ENCODE measurements around the gene EMILIN1.

EMILIN1 gene

DNA sequence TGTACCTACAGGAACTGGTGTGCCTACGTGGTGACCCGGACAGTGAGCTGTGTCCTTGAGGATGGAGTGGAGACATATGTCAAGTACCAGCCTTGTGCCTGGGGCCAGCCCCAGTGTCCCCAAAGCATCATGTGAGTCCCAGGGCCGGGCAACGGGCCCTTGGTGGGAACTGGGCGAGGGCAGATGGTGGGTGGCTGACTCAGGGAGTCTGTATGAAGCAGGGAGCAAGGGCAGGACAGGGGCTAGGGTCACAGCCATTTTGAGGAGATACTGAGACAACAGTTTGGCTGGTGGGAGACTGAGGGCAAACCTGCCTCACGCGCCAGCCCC is 1.7 kb downstream of the EMILIN1 start:
- DNase-seq (ENCODE audit: low spot score), result no peak

DNA sequence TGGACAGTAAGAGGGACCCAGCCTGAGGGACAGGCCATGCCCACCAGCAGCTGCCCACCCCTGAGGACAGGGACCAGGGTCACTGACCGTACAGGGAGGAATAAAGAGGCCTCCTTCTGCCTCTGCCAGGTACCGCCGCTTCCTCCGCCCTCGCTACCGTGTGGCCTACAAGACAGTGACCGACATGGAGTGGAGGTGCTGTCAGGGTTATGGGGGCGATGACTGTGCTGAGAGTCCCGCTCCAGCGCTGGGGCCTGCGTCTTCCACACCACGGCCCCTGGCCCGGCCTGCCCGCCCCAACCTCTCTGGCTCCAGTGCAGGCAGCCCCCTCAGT is 2.2 kb downstream of the EMILIN1 start:
- DNase-seq (ENCODE audit: low spot score), result no peak

DNA sequence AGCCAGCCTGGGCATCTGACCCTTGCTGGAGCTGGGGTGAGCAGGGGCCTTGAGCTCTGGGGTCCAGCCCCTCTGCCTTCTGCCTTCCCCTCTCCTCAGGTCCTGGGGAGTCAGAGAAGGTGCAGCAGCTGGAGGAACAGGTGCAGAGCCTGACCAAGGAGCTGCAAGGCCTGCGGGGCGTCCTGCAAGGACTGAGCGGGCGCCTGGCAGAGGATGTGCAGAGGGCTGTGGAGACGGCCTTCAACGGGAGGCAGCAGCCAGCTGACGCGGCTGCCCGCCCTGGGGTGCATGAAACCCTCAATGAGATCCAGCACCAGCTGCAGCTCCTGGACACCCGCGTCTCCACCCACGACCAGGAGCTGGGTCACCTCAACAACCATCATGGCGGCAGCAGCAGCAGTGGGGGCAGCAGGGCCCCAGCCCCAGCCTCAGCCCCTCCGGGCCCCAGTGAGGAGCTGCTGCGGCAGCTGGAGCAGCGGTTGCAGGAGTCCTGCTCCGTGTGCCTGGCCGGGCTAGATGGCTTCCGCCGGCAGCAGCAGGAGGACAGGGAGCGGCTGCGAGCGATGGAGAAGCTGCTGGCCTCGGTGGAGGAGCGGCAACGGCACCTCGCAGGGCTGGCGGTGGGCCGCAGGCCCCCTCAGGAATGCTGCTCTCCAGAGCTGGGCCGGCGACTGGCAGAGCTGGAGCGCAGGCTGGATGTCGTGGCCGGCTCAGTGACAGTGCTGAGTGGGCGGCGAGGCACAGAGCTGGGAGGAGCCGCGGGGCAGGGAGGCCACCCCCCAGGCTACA is 3.8 kb downstream of the EMILIN1 start:
- no peak for DNase-seq (ENCODE audit: low spot score)

DNA sequence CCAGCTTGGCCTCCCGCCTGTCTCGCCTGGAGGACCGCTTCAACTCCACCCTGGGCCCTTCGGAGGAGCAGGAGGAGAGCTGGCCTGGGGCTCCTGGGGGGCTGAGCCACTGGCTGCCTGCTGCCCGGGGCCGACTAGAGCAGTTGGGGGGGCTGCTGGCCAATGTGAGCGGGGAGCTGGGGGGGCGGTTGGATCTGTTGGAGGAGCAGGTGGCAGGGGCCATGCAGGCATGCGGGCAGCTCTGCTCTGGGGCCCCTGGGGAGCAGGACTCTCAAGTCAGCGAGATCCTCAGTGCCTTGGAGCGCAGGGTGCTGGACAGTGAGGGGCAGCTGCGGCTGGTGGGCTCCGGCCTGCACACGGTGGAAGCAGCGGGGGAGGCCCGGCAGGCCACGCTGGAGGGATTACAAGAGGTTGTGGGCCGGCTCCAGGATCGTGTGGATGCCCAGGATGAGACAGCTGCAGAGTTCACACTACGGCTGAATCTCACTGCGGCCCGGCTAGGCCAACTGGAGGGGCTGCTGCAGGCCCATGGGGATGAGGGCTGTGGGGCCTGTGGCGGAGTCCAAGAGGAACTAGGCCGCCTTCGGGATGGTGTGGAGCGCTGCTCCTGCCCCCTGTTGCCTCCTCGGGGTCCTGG is 4.5 kb downstream of the EMILIN1 start:
- DNase-seq (ENCODE audit: low spot score), result no peak

DNA sequence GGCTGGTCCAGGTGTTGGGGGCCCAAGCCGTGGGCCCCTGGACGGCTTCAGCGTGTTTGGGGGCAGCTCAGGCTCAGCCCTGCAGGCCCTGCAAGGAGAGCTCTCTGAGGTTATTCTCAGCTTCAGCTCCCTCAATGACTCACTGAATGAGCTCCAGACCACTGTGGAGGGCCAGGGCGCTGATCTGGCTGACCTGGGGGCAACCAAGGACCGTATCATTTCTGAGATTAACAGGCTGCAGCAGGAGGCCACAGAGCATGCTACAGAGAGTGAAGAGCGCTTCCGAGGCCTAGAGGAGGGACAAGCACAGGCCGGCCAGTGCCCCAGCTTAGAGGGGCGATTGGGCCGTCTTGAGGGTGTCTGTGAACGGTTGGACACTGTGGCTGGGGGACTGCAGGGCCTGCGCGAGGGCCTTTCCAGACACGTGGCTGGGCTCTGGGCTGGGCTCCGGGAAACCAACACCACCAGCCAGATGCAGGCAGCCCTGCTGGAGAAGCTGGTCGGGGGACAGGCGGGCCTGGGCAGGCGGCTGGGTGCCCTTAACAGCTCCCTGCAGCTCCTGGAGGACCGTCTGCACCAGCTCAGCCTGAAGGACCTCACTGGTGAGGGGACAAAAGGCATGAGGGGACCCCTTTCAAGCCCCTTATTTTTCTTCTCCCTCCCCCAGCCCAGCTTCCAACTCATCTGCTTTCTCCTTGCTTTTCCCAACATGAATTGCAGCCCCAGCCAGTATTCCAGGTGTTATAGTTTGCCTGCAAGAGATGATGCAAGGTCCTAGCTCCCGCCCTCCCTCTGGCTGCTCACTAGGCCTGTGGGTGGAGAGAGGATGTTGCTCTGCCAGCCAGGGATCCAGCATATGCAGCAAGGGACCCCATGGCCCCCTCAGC is 5.2 kb downstream of the EMILIN1 start:
- no peak for DNase-seq (ENCODE audit: low spot score)

DNA sequence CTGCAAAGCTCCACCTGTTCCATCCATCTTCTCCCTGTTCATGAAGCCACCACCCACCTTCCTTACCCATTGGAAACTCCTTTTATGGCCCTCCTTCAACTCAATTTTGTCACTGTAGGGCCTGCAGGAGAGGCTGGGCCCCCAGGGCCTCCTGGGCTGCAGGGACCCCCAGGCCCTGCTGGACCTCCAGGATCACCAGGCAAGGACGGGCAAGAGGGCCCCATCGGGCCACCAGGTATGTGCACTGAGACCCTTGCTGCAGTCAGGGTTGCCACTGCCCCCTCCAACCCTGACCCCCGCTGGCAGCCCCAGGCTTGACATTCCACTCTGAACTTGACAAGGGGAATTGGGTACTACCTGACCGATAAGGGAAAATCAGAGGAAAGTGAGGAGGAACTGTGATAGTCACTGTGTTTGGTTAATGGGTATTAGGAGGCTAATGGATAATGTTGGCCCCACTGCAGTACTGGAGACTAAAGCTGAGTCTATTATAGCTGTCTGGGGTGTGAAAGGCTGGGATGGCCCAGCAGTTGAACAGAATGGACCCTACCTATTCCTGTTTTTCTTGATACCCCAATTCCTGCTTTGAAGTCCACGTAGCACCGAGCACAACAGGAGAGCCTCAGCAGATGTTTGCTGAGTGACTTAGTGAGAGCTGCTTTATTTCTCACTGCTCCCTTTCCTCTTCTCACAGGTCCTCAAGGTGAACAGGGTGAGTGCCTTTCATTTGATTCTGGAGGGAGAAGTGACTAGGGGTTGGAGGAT is 6.1 kb downstream of the EMILIN1 start:
- no peak for DNase-seq (ENCODE audit: low spot score)

DNA sequence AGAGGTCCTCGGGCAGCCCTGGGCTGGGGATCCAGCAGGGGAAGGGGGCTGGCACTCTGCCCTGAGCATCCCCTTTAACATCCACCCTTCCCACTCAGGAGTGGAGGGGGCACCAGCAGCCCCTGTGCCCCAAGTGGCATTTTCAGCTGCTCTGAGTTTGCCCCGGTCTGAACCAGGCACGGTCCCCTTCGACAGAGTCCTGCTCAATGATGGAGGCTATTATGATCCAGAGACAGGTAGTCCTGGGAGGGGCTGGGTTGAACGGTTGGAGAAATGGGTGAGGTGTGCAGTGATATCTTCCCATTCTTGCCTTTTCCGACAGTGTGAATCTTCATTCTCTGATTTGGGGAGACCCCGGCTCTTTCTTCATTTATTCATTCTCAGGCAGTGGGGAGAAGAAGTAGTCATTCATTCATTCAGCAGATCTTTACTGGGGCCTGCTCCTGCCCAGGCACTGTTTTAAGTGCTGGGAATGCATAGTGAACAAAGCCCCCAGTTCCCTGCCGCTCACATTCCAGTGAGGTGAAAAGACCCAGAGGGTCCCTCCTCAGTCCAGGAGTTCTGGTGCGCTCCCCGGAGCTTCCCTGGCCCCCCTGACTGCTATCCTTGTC is 6.8 kb downstream of the EMILIN1 start:
- no peak for DNase-seq (ENCODE audit: low spot score)

DNA sequence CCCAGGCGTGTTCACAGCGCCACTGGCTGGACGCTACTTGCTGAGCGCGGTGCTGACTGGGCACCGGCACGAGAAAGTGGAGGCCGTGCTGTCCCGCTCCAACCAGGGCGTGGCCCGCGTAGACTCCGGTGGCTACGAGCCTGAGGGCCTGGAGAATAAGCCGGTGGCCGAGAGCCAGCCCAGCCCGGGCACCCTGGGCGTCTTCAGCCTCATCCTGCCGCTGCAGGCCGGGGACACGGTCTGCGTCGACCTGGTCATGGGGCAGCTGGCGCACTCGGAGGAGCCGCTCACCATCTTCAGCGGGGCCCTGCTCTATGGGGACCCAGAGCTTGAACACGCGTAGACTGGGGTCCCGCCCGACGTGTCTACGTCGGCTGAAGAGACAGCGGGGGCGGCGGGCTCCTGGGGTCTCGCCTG is 7.3 kb downstream of the EMILIN1 start:
- peak; percentile 71 for DNase-seq (ENCODE audit: low spot score)

DNA sequence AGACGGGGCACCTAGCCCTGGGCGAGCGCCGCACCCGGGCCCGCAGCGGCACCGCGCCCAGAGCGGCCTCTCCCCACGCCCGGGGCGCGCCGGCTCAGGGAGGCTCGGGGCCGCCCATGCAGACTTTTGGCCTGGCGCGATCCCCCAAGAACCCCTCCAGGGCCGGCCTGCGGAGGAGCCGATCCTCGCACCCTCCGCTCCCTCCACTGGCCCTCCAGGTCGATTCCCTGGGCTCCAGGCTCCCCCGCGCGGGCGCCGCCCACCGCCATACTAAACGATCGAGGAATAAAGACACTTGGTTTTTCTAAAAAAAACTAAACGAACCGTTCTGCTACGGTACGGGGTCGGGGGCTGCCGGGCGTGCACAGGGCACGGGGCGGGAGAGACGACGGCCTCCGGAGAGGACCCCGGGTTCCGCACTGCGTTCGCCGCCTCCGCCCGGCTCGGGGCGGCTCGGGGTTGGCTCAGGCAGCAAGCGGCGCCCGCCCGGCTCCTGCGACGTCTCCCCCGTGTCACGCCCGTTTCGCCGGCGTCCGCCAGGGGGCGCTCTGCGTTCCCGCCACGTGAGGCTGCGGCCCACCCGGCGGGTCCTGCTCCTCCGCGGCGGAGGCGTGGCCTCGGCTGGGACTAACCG is 7.8 kb downstream of the EMILIN1 start:
- peak; percentile 97 for DNase-seq (ENCODE audit: low spot score)

DNA sequence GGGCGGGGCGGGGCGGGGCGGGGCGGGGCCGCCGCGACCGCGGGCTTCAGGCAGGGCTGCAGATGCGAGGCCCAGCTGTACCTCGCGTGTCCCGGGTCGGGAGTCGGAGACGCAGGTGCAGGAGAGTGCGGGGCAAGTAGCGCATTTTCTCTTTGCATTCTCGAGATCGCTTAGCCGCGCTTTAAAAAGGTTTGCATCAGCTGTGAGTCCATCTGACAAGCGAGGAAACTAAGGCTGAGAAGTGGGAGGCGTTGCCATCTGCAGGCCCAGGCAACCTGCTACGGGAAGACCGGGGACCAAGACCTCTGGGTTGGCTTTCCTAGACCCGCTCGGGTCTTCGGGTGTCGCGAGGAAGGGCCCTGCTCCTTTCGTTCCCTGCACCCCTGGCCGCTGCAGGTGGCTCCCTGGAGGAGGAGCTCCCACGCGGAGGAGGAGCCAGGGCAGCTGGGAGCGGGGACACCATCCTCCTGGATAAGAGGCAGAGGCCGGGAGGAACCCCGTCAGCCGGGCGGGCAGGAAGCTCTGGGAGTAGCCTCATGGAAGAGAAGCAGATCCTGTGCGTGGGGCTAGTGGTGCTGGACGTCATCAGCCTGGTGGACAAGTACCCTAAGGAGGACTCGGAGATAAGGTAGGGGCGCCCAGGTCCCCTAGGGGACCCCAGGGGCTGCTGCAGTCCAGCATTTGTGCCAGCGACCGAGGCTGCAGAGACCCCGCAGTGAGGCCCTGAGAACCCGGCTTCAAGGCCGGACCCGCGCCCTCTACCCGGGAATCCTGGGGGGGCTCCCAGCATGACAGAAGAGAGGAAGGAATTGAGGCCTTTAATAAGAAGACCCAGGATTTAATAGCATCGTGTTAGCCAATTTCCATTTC is 8.5 kb downstream of the EMILIN1 start, which contains the start of gene KHK:
Gene KHK, plus strand, starts transcription at position 49 of the 870 bp plus-strand sequence. Its CDS starts 488 bp downstream, at position 537.
- DNase-seq (ENCODE audit: low spot score), result peak; percentile 10

DNA sequence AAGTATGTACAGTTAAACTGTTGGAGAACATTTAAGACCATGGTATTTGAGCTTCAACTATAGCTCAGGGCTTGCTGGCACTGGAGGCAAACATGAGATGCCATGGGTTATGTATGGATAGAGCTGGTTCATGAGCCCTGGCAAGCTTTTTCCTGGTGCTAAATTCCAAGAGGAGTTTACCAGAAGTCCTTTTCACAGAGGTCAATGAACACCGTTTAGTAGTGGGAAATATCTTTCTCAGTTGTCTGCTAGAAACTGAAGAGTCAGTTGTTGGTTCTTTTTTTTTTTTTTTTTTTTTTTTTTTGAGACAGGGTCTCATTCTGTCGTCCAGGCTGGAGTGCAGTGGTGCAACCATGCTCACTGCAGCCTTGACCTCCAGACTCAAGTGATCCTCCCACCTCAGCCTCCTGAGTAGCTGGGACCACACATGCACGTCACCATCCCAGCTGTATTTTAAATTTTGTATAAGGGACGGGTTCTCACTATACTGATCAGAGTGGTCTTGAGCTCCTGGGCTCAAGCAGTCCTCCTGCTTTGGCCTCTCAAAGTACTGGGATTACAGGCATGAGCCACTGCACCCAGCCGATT is 9.5 kb downstream of the EMILIN1 start:
- DNase-seq (ENCODE audit: low spot score), result no peak

DNA sequence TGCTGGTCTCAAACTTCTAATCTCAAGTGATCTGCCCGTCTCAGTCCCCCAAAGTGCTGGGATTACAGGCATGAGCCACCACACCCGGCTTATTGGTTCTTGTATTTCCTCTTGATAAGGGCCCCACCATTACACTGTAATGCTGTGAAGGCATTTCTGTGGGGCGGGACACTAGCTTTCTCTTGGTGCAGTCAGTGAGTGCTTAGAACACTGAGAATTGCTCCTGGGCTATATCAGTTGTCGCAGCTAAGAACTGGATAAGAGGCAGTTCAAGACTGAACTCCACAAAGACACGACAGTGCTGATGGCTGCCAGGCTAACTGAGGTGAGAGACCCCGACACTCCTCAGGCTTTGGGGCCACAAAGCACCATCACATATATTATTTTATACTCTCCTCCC is 10.2 kb downstream of the EMILIN1 start:
- no peak for DNase-seq (ENCODE audit: low spot score)

DNA sequence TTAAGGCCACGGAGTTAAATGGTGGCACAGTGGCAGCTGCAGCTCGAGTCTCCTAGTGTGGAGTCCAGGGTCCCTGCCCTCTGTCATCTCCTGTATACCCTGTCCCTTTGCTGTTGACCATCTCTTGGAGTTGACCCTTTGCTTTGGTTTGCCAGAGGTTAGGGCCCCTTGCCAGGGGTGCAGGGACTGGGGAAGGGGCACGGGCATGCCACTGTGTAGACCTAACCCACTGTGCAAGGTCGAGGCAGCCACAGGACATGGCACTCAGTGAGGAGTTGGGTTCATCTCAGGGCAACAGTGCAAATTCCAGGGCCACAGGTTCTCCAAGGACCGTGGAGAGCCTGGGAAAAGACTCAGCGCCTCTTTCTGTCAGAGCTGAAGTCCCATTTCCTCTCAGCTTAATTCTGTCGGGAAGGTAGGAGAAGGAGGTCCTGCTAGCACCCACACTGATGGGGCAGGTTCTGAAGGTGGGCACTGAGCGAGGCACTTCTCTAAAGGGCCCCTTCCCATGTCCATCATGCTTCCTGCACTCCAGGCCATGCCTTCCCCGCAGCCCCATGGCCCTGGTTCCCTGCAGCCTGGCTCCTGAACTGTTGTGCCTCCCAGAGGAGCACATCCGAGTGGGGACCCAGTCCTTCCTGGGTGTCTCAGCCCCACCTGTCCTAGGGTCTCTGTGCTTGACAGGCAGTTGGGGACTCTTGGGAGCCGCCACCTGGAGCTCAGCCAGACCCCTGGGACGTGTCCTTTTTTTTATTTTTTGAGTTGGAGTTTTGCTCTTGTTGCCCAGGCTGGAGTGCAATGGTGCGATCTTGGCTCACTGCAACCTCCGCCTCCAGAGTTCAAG is 10.9 kb downstream of the EMILIN1 start:
- DNase-seq (ENCODE audit: low spot score), result no peak

DNA sequence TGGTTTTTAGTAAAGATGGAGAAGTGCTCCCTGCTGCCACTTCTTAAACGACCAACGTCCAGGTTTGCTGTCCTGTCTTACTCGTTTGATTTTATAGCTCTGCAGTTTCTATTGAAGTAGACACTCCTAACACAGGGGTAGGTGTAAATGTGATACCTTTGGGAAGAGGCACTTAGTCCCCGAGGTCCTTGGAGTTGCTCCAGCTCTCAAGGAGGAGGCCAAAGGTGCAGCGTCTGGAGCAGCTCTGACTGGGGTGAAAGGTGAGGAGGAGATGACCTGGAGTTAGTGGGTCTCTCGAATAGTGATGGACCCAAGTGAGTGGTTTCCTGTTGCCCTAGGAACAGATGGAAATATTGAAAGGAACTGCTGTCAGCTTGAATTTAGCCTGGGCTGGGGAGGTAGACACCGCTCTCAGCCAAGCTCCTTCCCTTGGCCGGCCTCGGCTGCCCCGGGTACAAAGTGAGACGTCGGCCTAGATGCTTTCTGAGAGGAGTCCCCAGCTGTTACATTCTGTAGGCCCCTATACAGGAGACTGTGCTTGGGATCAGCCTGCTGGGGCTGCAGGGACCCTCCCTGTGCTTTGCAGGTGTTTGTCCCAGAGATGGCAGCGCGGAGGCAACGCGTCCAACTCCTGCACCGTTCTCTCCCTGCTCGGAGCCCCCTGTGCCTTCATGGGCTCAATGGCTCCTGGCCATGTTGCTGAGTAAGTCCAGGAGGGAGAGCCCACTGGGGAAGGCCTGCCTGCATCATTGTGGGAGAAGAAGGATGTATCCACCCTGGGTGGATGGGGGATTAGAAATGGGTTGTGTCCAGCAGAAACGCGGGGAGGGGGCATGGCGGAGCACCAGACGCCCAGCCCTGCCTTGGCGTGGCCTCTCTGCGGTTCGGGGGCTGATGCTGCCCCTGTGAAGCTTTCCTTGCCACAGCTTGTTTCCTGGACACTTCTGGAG is 13.6 kb downstream of the EMILIN1 start:
- DNase-seq (ENCODE audit: low spot score), result no peak

DNA sequence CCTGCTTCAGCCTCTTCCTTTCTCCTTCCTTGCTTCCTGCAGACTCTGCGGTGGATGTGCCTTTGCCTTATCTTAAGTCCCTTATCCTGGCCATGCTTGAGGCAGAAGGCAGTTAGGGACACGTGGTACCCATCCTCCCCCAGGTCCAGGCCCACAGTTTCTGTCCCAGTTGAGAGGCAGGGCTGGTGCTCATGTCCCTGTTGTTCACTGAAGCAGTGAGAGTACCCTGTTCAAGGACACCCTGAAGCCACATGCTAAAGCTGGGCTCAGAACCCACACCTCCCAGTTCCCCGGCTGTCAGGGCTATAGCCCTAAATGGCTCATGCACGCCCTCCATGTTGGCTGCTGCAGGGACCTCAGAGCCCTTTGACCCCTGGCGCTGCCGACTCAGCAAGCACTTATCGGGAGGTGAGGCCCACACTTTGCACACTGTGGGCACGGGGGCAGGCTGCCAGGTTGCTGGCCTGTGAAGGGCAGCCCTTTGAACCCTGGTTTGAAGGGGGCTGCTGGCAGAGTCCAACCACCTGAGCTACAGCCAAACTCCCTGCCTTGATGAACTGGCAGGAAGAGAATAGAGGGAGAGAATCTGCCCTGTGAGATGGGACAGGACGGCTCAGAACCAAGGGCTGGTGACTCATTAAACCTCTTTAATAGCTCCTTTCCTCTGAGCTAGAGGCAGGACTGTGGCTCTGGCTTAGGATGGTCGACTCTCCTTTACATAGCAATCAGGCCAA is 14.4 kb downstream of the EMILIN1 start:
- DNase-seq (ENCODE audit: low spot score), result peak; percentile 29

DNA sequence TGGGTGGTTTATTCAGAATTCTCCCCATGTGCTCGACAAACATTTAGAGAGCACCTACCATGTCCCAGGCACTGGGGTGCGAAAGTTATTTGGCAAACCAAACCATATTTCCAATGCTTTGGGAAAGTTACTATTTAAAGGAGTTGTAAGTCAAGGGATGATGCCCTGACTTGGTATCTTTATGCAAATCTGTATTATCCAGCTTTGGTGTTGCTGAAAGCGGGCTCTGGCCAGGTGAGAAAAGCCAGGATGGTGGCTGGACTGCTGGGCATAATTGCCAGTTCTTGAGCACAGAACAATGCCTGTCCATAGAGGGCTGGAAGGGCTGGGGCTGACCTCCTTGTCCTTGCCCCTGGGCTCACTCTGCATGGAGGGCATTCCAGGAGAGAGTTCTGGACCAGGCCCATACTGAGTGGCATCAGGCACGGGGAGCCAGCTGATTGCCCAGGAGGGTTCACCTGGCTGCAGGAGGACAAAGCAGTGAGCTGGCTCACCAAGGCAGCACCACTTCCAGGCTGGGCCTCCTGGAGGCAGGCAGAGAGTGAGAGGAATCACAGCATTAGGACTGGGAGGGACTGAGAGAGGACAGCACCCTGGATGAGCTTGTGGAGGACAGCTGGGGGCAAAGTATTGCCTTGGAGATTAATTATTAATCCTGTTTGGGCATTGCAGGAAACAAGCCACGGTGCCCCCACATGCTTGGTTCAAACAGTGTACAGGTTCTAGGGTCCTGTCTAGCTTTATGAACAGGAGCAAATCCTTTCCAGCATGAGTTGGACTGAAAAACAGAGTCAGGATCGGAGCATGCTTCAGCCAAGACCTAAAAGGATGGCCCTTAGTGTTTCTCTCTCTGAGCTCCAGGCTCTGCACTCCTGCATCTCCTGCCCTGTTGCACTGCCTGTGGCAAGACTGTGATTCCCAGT is 15.3 kb downstream of the EMILIN1 start:
- no peak for DNase-seq (ENCODE audit: low spot score)

All from AG08395 (cell line).